GM21515 (cell line): ENCODE data around the gene CATSPER3.

Source experiments
- ATAC-seq: cut with Tn5 transposase; IDR thresholded peaks from one replicate; pipeline ENCODE4 v1.9.1; 2021; ENCODE audit not compliant: unreplicated experiment

The CATSPER3 gene

GRCh38 chr5:134967607-134968006, at the start of gene CATSPER3:
TSS of gene CATSPER3 (plus strand) at chr5:134967907. CDS start at chr5:134967992, 85 bp downstream.
- ATAC-seq: no peak

GRCh38 chr5:134918861-134919260, 48.8 kb upstream of the CATSPER3 start:
- ATAC-seq: no peak

- ATAC-seq: no peak
Observed at GRCh38 chr5:134920848-134921575, 46.7 kb upstream of the CATSPER3 start.

- no peak for ATAC-seq
Observed at GRCh38 chr5:134932508-134932907, 35.2 kb upstream of the CATSPER3 start.

- no peak for ATAC-seq
Observed at GRCh38 chr5:134934202-134934601, 33.5 kb upstream of the CATSPER3 start.

- ATAC-seq: no peak
Observed at GRCh38 chr5:134935711-134936602, 31.8 kb upstream of the CATSPER3 start.

- ATAC-seq: no peak
Observed at GRCh38 chr5:134937526-134937925, 30.2 kb upstream of the CATSPER3 start.

- ATAC-seq: no peak
Observed at GRCh38 chr5:134938030-134938429, 29.7 kb upstream of the CATSPER3 start.

- no peak for ATAC-seq
Observed at GRCh38 chr5:134939500-134939899, 28.2 kb upstream of the CATSPER3 start.

- no peak for ATAC-seq
Observed at GRCh38 chr5:134943547-134943946, 24.2 kb upstream of the CATSPER3 start.

GRCh38 chr5:134944630-134945029, 23.1 kb upstream of the CATSPER3 start:
- ATAC-seq: no peak

GRCh38 chr5:134945041-134945440, 22.7 kb upstream of the CATSPER3 start:
- no peak for ATAC-seq

- no peak for ATAC-seq
Observed at GRCh38 chr5:134948911-134949310, 18.8 kb upstream of the CATSPER3 start.

- no peak for ATAC-seq
Observed at GRCh38 chr5:134949316-134949715, 18.4 kb upstream of the CATSPER3 start.

- ATAC-seq: no peak
Observed at GRCh38 chr5:134957920-134958608, 9.6 kb upstream of the CATSPER3 start.

- ATAC-seq: no peak
Observed at GRCh38 chr5:134958755-134959154, 9.0 kb upstream of the CATSPER3 start.

GRCh38 chr5:134963098-134963497, 4.6 kb upstream of the CATSPER3 start:
- ATAC-seq: no peak

- ATAC-seq: no peak
Observed at GRCh38 chr5:134964359-134965270, 3.1 kb upstream of the CATSPER3 start.

- ATAC-seq: no peak
Observed at GRCh38 chr5:134965271-134965825, 2.4 kb upstream of the CATSPER3 start.

- ATAC-seq: no peak
Observed at GRCh38 chr5:134968055-134968454, 348 bp downstream of the CATSPER3 start.
